ACHN (cell line): ENCODE results near the gene RHCE.
"Not testable (repeated sequence)": the region's sequence is repeated elsewhere in the genome, so short reads cannot be mapped to it uniquely, and the experiment has no call there.

ENCODE experiments used
- DNase-seq: peaks from one replicate; pipeline ENCODE4 v3.0.0-alpha.2; 2015
- in situ Hi-C: cut with HindIII; loops from 2 replicates; pipeline ENCODE4 v1.10.0; 2017; ENCODE audit warnings: low sequenced_read_pairs, low pct_ligation_motif_present, low pct_unique_long_range_greater_than_20kb

Gene RHCE

GRCh38 chr1:25362634-25363559 is 57.7 kb downstream of the RHCE start:
- DNase-seq, in situ Hi-C loops: not testable (repeated sequence)

GRCh38 chr1:25361901-25362300 is 58.7 kb downstream of the RHCE start:
- DNase-seq: no peak
- in situ Hi-C loops: no loop called here

- peak; percentile 31 for DNase-seq
- in situ Hi-C loops: no loop called here
Measured at GRCh38 chr1:25360596-25361581, 59.7 kb downstream of the RHCE start.

GRCh38 chr1:25356848-25357247 is 63.8 kb downstream of the RHCE start:
- DNase-seq: no peak
- in situ Hi-C loops: no loop called here

- DNase-seq: no peak
- in situ Hi-C loops: no loop called here
Measured at GRCh38 chr1:25356441-25356840, 64.2 kb downstream of the RHCE start.

GRCh38 chr1:25355841-25356395 is 64.7 kb downstream of the RHCE start:
- in situ Hi-C loops: no loop called here
- DNase-seq: no peak

GRCh38 chr1:25349606-25350005 is 71.0 kb downstream of the RHCE start:
- in situ Hi-C loops: no loop called here
- no peak for DNase-seq

GRCh38 chr1:25347556-25347955 is 73.1 kb downstream of the RHCE start:
- no peak for DNase-seq
- in situ Hi-C loops: no loop called here

GRCh38 chr1:25343872-25344271 is 76.8 kb downstream of the RHCE start:
- DNase-seq: peak; percentile 67
- in situ Hi-C loops: no loop called here

- in situ Hi-C loops: no loop called here
- DNase-seq: no peak
Measured at GRCh38 chr1:25342846-25343245, 77.8 kb downstream of the RHCE start.

- DNase-seq: no peak
- in situ Hi-C loops: no loop called here
Measured at GRCh38 chr1:25341746-25342145, 78.9 kb downstream of the RHCE start.

GRCh38 chr1:25338986-25339385 is 81.6 kb downstream of the RHCE start:
- in situ Hi-C loops: no loop called here
- peak; percentile 7 for DNase-seq

- in situ Hi-C loops: no loop called here
Measured at GRCh38 chr1:25338188-25338981, 82.2 kb downstream of the RHCE start, which contains the start of gene TMEM50A. Gene TMEM50A (plus strand): TSS chr1:25338334. CDS start chr1:25340487, 2,153 bp downstream.

GRCh38 chr1:25337483-25338187 is 83.0 kb downstream of the RHCE start:
- in situ Hi-C loops, DNase-seq: not testable (repeated sequence)

More at GRCh38 chr1:25338188-25338981, 82.2 kb downstream of the RHCE start, which contains the start of gene TMEM50A:
- peak; percentile 81 for DNase-seq

- in situ Hi-C loops, DNase-seq: not testable (repeated sequence)
Measured at GRCh38 chr1:25336922-25337354, 83.7 kb downstream of the RHCE start.

- in situ Hi-C loops: not testable (repeated sequence)
Measured at GRCh38 chr1:25329950-25330349, 90.7 kb downstream of the RHCE start.

GRCh38 chr1:25329336-25329735 is 91.3 kb downstream of the RHCE start:
- in situ Hi-C loops, DNase-seq: not testable (repeated sequence)

More at GRCh38 chr1:25329950-25330349, 90.7 kb downstream of the RHCE start:
- DNase-seq: peak; percentile 30
